Liver (tissue), 9 donors: ENCODE results near the gene TPD52L1. TPM values are rescaled to one million over a fixed set of nuclear protein-coding genes. Genes with fewer than 3 reads are reported as not detected.

Experiments used
- DNase-seq: peaks from one replicate; pipeline ENCODE4 v3.0.0-alpha.2; 2017; ENCODE audit warnings: low spot score
- H3K27ac ChIP-seq, 2 donors: one replicate each; pipeline ENCODE4 v1.7.0; 2013; ENCODE audit warnings: inconsistent platforms in 2 of 2, low read length in 2 of 2, control low read depth in 1 of 2, low read depth in 1 of 2, mild to moderate bottlenecking in 1 of 2
- H3K27me3 ChIP-seq, 4 donors: one replicate each; pipeline versions ENCODE4 v1.6.1 to v1.7.0; 2013; ENCODE audit warnings: low read length in 3 of 4, inconsistent platforms in 1 of 4, mild to moderate bottlenecking in 1 of 4, moderate library complexity in 1 of 4; ENCODE audit not compliant: control insufficient read depth in 4 of 4, insufficient read depth in 4 of 4
- H3K36me3 ChIP-seq, 4 donors: one replicate each; pipeline versions ENCODE4 v1.6.1 to v1.7.0; 2013; ENCODE audit warnings: low read length in 3 of 4, mild to moderate bottlenecking in 3 of 4, low read depth in 1 of 4, moderate library complexity in 1 of 4; ENCODE audit not compliant: control insufficient read depth in 4 of 4, insufficient read depth in 3 of 4
- H3K4me1 ChIP-seq, 4 donors: one replicate each; pipeline versions ENCODE4 v1.6.1 to v1.7.0; 2013; ENCODE audit warnings: low read length in 3 of 4, mild to moderate bottlenecking in 3 of 4, moderate library complexity in 1 of 4; ENCODE audit not compliant: control insufficient read depth in 4 of 4, insufficient read depth in 4 of 4
- H3K4me3 ChIP-seq, 3 donors: one replicate each; pipeline versions ENCODE4 v1.6.1 to v1.7.0; 2013; ENCODE audit warnings: low read length in 3 of 3, control low read depth in 1 of 3, low read depth in 1 of 3, mild to moderate bottlenecking in 1 of 3
- H3K9ac ChIP-seq, 2 donors: one replicate each; pipeline ENCODE4 v1.7.0; 2013; ENCODE audit warnings: low read length in 2 of 2, mild to moderate bottlenecking in 2 of 2, moderate library complexity in 2 of 2, control low read depth in 1 of 2, low read depth in 1 of 2
- H3K9me3 ChIP-seq, 4 donors: one replicate each; pipeline versions ENCODE4 v1.6.1 to v1.7.0; 2013; ENCODE audit warnings: low read length in 3 of 4; ENCODE audit not compliant: control insufficient read depth in 4 of 4
- ATF3 ChIP-seq: IDR thresholded peaks from 2 replicates; pipeline ENCODE4 v1.6.1; 2016; ENCODE audit warnings: antibody characterized with exemption
- EGR1 ChIP-seq, 2 donors: IDR thresholded peaks; 2 replicates each; pipeline ENCODE4 v1.6.1; 2016 to 2018; ENCODE audit warnings: antibody characterized with exemption in 2 of 2, low read depth in 2 of 2
- FOXA1 ChIP-seq: IDR thresholded peaks from 2 replicates; pipeline ENCODE4 v1.6.1; 2016; ENCODE audit warnings: antibody characterized with exemption
- FOXA2 ChIP-seq: IDR thresholded peaks from 2 replicates; pipeline ENCODE4 v1.6.1; 2016; ENCODE audit warnings: antibody characterized with exemption
- GABPA ChIP-seq, 2 donors: IDR thresholded peaks in 1 of 2; conservative IDR thresholded peaks in 1 of 2; 2 replicates each; pipeline ENCODE4 v1.6.1; 2016; ENCODE audit warnings: antibody characterized with exemption in 2 of 2, mild to moderate bottlenecking in 1 of 2, moderate library complexity in 1 of 2
- HNF4A ChIP-seq, 2 donors: conservative IDR thresholded peaks; 2 replicates each; pipeline ENCODE4 v1.6.1; 2016; ENCODE audit warnings: antibody characterized with exemption in 2 of 2, mild to moderate bottlenecking in 2 of 2
- HNF4G ChIP-seq: IDR thresholded peaks from 2 replicates; pipeline ENCODE4 v1.6.1; 2016; ENCODE audit warnings: antibody characterized with exemption
- JUND ChIP-seq, 2 donors: IDR thresholded peaks; 2 replicates each; pipeline ENCODE4 v1.6.1; 2016; ENCODE audit warnings: antibody characterized with exemption in 2 of 2
- MAX ChIP-seq: IDR thresholded peaks from 2 replicates; pipeline ENCODE4 v1.6.1; 2016; ENCODE audit warnings: antibody characterized with exemption
- NR2F2 ChIP-seq: IDR thresholded peaks from 2 replicates; pipeline ENCODE4 v1.6.1; 2016; ENCODE audit warnings: antibody characterized with exemption
- RAD21 ChIP-seq, 2 donors: IDR thresholded peaks; 2 replicates each; pipeline ENCODE4 v1.6.1; 2016; ENCODE audit warnings: antibody characterized with exemption in 2 of 2, mild to moderate bottlenecking in 2 of 2
- RXRA ChIP-seq, 2 donors: IDR thresholded peaks; 2 replicates each; pipeline ENCODE4 v1.6.1; 2017 to 2018; ENCODE audit warnings: antibody characterized with exemption in 2 of 2, mild to moderate bottlenecking in 1 of 2
- SP1 ChIP-seq: IDR thresholded peaks from 2 replicates; pipeline ENCODE4 v1.6.1; 2018; ENCODE audit warnings: antibody characterized with exemption, mild to moderate bottlenecking
- TAF1 ChIP-seq: conservative IDR thresholded peaks from 2 replicates; pipeline ENCODE4 v1.6.1; 2016; ENCODE audit warnings: antibody characterized with exemption, mild to moderate bottlenecking
- YY1 ChIP-seq: IDR thresholded peaks from 2 replicates; pipeline ENCODE4 v1.6.1; 2016; ENCODE audit warnings: antibody characterized with exemption, mild to moderate bottlenecking
- ZBTB33 ChIP-seq: IDR thresholded peaks from 2 replicates; pipeline ENCODE4 v1.6.1; 2016; ENCODE audit warnings: antibody characterized with exemption
- WGBS: extraction: QIAGEN DNeasy Blood & Tissue Kit; methylation state at CpG from one replicate; pipeline ENCODE4 v1.1.7; 2013; 5-methylcytosine and 5-hydroxymethylcytosine counted together
- polyA plus RNA-seq, 2 donors: library from polyadenylated mRNA; stranded (reverse) in 1 of 2; unstranded in 1 of 2; fragments of 200-250 nt in 1 of 2; fragments of >200 nt in 1 of 2; fragmentation: Nextera tagmentation in 1 of 2; extraction: Ambion mirVana in 1 of 2; gene quantifications; one replicate each; pipeline versions ENCODE4 v1.2.1 to v1.2.3, GENCODE V29; 2013 to 2015
- total RNA-seq, 2 donors: library from RNA; depleted of rRNA; stranded (reverse); fragments of >200 nt; gene quantifications; one replicate each; pipeline ENCODE4 v1.2.3, GENCODE V29; 2014
- TF ChIP-seq, protein P1 (sequence below): IDR thresholded peaks from 2 replicates; pipeline ENCODE4 v1.6.1; 2016; ENCODE audit warnings: antibody characterized with exemption, mild to moderate bottlenecking
- TF ChIP-seq, protein P2 (sequence below): fragments of 150-350 bp; IDR thresholded peaks from 2 replicates; pipeline ENCODE4 v1.5.1; 2017; ENCODE audit warnings: improper control_type of control experiment, low read depth, low read length; ENCODE audit not compliant: missing input control
- donor health status: healthy.
- donor health status: healthy.
- donor health status: healthy.
- donor health status: healthy.
- donor health status: healthy.

Gene TPD52L1
- total and polyA plus RNA-seq, 4 donors, result 8.9 to 66.4 (median 56.6) TPM

- H3K9ac ChIP-seq, result no peak overlapping the region
- H3K27ac ChIP-seq, result no peak overlapping the region
- H3K9me3 ChIP-seq, result no peaks in the 10 kb centered on the region
- H3K4me1 ChIP-seq, result peaks cover 0 to 11% (median 2%) of the 10 kb centered on the region in 4 donors
- no peaks in the 10 kb centered on the region for H3K36me3 ChIP-seq
- TF ChIP-seq GABPA (IDR thresholded peaks at IDR 0.05 in 1 of 2, conservative IDR thresholded peaks at IDR 0.05 in 1 of 2), result no peak
- no peak for TF ChIP-seq JUND (IDR thresholded peaks at IDR 0.05)
- WGBS, result 86% methylated on average over 6 of the region's 6 CpGs
- DNase-seq, result no peak
- H3K4me3 ChIP-seq, result no peak overlapping the region
- no peaks in the 10 kb centered on the region for H3K27me3 ChIP-seq
Observed at GRCh38 chr6:125173341-125174095, 19.9 kb downstream of the TPD52L1 start.

DNA sequence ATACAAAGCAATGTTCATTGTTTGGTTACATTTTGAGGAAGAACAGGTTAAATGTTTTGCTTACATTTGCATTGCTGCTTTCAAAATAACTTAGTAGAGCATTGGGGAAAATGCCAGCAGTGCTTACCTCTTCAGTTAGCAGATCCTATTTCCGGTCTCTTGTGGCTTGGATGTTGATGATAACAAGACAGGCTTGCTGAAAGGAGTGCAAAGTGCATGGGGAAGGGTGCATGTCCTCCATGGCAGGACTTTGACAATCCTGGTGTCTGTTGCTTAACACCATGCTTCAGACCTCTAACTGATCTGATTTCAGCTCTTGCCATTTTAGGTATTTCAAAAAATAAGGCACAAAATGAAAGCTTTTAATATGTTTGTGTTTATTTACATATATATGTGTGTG lies 21.1 kb downstream of the TPD52L1 start:
- no peak overlapping the region for H3K4me3 ChIP-seq
- TF ChIP-seq SP1, result peak; percentile 96
- peak; percentile 54 for TF ChIP-seq ATF3
- no peak for TF ChIP-seq NR2F2
- peak; percentile 78 to 86 for TF ChIP-seq JUND (IDR thresholded peaks at IDR 0.05)
- peak; percentile 91 for TF ChIP-seq YY1
- no peak for TF ChIP-seq TAF1
- TF ChIP-seq, protein P1, sequence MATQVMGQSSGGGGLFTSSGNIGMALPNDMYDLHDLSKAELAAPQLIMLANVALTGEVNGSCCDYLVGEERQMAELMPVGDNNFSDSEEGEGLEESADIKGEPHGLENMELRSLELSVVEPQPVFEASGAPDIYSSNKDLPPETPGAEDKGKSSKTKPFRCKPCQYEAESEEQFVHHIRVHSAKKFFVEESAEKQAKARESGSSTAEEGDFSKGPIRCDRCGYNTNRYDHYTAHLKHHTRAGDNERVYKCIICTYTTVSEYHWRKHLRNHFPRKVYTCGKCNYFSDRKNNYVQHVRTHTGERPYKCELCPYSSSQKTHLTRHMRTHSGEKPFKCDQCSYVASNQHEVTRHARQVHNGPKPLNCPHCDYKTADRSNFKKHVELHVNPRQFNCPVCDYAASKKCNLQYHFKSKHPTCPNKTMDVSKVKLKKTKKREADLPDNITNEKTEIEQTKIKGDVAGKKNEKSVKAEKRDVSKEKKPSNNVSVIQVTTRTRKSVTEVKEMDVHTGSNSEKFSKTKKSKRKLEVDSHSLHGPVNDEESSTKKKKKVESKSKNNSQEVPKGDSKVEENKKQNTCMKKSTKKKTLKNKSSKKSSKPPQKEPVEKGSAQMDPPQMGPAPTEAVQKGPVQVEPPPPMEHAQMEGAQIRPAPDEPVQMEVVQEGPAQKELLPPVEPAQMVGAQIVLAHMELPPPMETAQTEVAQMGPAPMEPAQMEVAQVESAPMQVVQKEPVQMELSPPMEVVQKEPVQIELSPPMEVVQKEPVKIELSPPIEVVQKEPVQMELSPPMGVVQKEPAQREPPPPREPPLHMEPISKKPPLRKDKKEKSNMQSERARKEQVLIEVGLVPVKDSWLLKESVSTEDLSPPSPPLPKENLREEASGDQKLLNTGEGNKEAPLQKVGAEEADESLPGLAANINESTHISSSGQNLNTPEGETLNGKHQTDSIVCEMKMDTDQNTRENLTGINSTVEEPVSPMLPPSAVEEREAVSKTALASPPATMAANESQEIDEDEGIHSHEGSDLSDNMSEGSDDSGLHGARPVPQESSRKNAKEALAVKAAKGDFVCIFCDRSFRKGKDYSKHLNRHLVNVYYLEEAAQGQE, result no peak
- TF ChIP-seq MAX, result peak; percentile 93
- TF ChIP-seq HNF4G, result peak; percentile 95
- TF ChIP-seq FOXA1, result peak; percentile 48
- peak; percentile 98 for TF ChIP-seq HNF4A (conservative IDR thresholded peaks at IDR 0.05)
- peak; percentile 41 to 82 for TF ChIP-seq EGR1 (IDR thresholded peaks at IDR 0.05; ENCODE audit: low read depth in 2 of 2)
- TF ChIP-seq RAD21 (IDR thresholded peaks at IDR 0.05), result peak; percentile 42 to 51
- peak; percentile 37 to 81 for TF ChIP-seq GABPA (IDR thresholded peaks at IDR 0.05 in 1 of 2, conservative IDR thresholded peaks at IDR 0.05 in 1 of 2)
- TF ChIP-seq, protein P2, sequence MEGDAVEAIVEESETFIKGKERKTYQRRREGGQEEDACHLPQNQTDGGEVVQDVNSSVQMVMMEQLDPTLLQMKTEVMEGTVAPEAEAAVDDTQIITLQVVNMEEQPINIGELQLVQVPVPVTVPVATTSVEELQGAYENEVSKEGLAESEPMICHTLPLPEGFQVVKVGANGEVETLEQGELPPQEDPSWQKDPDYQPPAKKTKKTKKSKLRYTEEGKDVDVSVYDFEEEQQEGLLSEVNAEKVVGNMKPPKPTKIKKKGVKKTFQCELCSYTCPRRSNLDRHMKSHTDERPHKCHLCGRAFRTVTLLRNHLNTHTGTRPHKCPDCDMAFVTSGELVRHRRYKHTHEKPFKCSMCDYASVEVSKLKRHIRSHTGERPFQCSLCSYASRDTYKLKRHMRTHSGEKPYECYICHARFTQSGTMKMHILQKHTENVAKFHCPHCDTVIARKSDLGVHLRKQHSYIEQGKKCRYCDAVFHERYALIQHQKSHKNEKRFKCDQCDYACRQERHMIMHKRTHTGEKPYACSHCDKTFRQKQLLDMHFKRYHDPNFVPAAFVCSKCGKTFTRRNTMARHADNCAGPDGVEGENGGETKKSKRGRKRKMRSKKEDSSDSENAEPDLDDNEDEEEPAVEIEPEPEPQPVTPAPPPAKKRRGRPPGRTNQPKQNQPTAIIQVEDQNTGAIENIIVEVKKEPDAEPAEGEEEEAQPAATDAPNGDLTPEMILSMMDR, result no peak
- TF ChIP-seq ZBTB33, result peak; percentile 78
- peak; percentile 70 for TF ChIP-seq FOXA2
- peak; percentile 91 for TF ChIP-seq RXRA (IDR thresholded peaks at IDR 0.05)
- no peaks in the 10 kb centered on the region for H3K36me3 ChIP-seq
- 18% methylated on average over 1 of the region's 1 CpG for WGBS
- H3K27me3 ChIP-seq, result no peaks in the 10 kb centered on the region
- H3K27ac ChIP-seq, result peak overlapping the region in 1 of 2 donors; percentile 46
- peaks cover 0 to 11% (median 2%) of the 10 kb centered on the region in 4 donors for H3K4me1 ChIP-seq
- H3K9ac ChIP-seq, result no peak overlapping the region
- no peaks in the 10 kb centered on the region for H3K9me3 ChIP-seq
- no peak for DNase-seq
